ENCODE measurements around the gene NCAPG2. TPM values are rescaled to one million over a fixed set of nuclear protein-coding genes. Genes with fewer than 3 reads are reported as not detected.

Gene NCAPG2
- total RNA-seq, 4 donors from 2014 or later, result 3.4 to 9.0 (median 4.3) TPM

DNA sequence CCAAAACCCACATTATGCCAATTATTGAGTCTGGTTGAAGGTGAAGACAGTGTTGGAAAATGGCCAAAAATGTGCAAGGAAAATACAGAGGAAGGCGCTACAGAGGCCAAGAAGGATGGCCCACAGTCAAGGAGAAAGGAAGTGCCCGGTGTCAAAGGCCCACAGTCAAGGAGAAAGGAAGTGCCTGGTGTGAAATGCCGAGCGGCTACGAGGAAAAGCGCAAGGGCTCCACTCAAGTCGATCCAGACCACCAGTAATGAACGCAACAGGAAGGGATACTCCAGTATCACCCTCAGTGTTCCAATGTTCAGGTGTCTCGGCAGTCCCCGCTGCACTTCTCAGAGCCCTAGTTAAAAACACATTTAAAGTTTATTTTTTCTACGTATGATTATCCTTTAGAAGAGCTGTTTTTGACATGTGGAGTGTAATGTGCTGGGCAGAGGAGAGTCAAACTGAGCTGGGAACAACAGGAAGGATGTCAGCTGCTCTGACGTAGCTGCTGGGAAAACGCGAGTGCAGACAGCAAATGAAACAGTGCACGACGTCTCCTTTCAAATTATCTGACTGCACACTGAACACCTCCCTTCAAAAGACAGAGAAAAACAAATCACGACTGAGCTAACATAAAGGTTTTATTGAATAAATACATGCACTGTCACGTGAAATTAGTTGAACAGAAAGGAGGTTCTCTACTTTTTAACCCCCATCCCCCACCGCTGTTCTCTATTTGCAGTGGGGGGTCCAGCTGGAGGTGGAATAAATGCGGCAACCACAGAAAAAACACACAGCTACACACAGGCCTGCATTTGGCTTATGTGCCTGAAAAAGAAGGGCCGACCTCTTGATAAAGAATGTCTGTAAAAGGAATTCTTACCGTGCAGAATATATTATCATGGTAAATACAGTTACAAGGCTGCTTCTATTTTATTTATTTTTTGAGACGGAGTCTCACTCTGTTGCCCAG, 26.1 kb upstream of the NCAPG2 start:
- no peak for TF ChIP-seq EP300 (IDR thresholded peaks at IDR 0.05; ENCODE audit: low read depth)
- TF ChIP-seq POLR2A (IDR thresholded peaks at IDR 0.05), result no peak
- TF ChIP-seq POLR2AphosphoS5 (IDR thresholded peaks at IDR 0.05), result no peak
- TF ChIP-seq, protein P1, sequence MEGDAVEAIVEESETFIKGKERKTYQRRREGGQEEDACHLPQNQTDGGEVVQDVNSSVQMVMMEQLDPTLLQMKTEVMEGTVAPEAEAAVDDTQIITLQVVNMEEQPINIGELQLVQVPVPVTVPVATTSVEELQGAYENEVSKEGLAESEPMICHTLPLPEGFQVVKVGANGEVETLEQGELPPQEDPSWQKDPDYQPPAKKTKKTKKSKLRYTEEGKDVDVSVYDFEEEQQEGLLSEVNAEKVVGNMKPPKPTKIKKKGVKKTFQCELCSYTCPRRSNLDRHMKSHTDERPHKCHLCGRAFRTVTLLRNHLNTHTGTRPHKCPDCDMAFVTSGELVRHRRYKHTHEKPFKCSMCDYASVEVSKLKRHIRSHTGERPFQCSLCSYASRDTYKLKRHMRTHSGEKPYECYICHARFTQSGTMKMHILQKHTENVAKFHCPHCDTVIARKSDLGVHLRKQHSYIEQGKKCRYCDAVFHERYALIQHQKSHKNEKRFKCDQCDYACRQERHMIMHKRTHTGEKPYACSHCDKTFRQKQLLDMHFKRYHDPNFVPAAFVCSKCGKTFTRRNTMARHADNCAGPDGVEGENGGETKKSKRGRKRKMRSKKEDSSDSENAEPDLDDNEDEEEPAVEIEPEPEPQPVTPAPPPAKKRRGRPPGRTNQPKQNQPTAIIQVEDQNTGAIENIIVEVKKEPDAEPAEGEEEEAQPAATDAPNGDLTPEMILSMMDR (IDR thresholded peaks at IDR 0.05), result no peak
- no peaks in the 10 kb centered on the region for H3K9me3 ChIP-seq
- no peaks in the 10 kb centered on the region for H3K4me1 ChIP-seq
- no peak overlapping the region for H3K27ac ChIP-seq
- H3K4me3 ChIP-seq, result no peak overlapping the region
- WGBS, 2 donors (ENCODE audit: low coverage in 1 of 2), result 76 to 79% methylated on average over 15 to 23 of the region's 23 CpGs
- no peak for DNase-seq
- peaks cover 0 to 19% (median 3%) of the 10 kb centered on the region in 4 donors for H3K36me3 ChIP-seq
- in situ Hi-C loops (cut with MboI; ENCODE audit: low pct_ligation_motif_present in 1 of 4, low pct_unique_long_range_greater_than_20kb in 1 of 4, low sequenced_read_pairs in 3 of 4), result no loop called here
- intact Hi-C loops (cut with DNase I; ENCODE audit: low total_unique reads), result no loop called here
- no peaks in the 10 kb centered on the region for H3K27me3 ChIP-seq

DNA sequence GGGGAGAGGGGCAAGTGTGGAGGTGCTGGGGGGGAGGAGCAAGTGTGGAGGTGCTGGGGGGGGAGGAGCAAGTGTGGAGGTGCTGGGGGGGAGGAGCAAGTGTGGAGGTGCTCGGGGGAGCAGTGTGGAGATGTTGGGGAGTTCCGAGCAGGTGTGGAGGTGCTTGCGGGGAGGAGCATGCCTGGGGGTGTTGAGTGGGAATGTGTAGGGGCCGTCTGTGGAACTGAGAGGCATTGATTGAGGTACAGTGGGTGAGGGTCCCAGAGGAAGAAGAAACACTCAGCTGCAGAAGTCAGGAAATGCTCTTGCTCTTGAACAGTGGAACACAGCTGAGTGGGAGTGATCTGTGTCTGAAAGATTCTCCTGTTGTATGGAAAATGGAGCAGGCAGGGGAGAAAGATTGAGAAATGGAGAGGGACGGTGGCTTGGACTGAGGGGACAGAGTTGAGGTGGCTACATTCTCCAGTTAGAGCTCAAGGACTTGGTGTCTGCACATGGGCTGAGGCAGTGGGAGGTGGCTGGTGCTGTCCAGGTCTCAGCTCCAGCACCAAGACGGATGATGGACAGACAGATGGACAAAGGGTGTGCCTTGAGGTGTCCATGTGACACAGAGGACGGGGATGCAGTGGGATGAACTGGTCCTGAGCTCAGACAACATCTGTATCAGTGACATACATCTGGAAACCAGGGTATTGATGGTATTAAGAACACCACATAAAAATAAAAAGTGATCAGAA, 25.2 kb upstream of the NCAPG2 start:
- no peaks in the 10 kb centered on the region for H3K27me3 ChIP-seq
- DNase-seq, result no peak
- no peak overlapping the region for H3K27ac ChIP-seq
- no peak overlapping the region for H3K4me3 ChIP-seq
- WGBS, 2 donors (ENCODE audit: low coverage in 1 of 2), result 87 to 91% methylated on average over 6 to 7 of the region's 7 CpGs
- H3K36me3 ChIP-seq, result peaks cover 0 to 15% (median 3%) of the 10 kb centered on the region in 4 donors
- H3K9me3 ChIP-seq, result no peaks in the 10 kb centered on the region
- H3K4me1 ChIP-seq, result no peaks in the 10 kb centered on the region
- no peak for TF ChIP-seq EP300 (IDR thresholded peaks at IDR 0.05; ENCODE audit: low read depth)
- TF ChIP-seq, protein P1 (IDR thresholded peaks at IDR 0.05), result no peak
- no peak for TF ChIP-seq POLR2AphosphoS5 (IDR thresholded peaks at IDR 0.05)
- no peak for TF ChIP-seq POLR2A (IDR thresholded peaks at IDR 0.05)
- intact Hi-C loops (cut with DNase I; ENCODE audit: low total_unique reads), result no loop called here
- in situ Hi-C loops (cut with MboI; ENCODE audit: low pct_ligation_motif_present in 1 of 4, low pct_unique_long_range_greater_than_20kb in 1 of 4, low sequenced_read_pairs in 3 of 4), result no loop called here

DNA sequence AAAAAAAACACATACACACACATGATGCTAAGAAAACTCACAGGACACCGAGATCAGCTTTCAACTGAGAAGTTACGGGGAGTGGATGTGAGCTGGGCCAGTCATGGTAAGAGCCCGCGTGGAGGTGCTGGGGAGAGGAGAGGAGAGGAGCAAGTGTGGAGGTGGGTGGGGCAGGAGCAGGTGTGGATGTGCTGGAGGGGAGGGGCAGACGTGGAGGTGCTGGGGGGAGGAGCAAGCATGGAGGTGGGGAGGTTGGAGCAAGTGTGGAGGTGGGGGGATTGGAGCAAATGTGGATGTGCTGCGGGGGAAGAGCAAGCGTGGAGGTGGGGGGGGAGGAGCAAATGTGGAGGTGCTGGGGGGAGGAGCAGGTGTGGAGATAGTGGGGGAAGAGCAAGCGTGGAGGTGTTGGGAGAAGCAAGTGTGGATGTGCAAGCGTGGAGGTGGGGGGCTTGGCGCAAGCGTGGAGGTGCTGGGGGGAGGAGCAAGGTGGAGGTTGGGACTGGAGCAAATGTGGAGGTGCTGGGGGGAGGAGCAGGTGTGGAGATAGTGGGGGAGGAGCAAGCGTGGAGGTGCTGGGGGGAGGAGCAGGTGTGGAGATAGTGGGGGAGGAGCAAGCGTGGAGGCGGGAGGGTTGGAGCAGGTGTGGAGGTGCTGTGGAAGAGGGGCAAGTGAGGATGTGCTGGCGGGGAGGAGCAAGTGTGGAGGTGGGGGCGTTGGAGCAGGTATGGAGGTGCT, 24.5 kb upstream of the NCAPG2 start:
- TF ChIP-seq EP300 (IDR thresholded peaks at IDR 0.05; ENCODE audit: low read depth) (no peak), POLR2A (IDR thresholded peaks at IDR 0.05) (no peak), POLR2AphosphoS5 (IDR thresholded peaks at IDR 0.05) (no peak)
- TF ChIP-seq, protein P1 (IDR thresholded peaks at IDR 0.05), result no peak
- Histone ChIP-seq H3K4me1 (no peaks in the 10 kb centered on the region), H3K36me3 (peaks cover 0 to 8% (median under 1%) of the 10 kb centered on the region in 4 donors), H3K27me3 (no peaks in the 10 kb centered on the region), H3K27ac (no peak overlapping the region), H3K4me3 (no peak overlapping the region), H3K9me3 (no peaks in the 10 kb centered on the region)
- 83 to 86% methylated on average over 6 to 16 of the region's 16 CpGs for WGBS, 2 donors (ENCODE audit: low coverage in 1 of 2)
- intact Hi-C loops (cut with DNase I; ENCODE audit: low total_unique reads) (no loop called here), in situ Hi-C loops (cut with MboI; ENCODE audit: low pct_ligation_motif_present in 1 of 4, low pct_unique_long_range_greater_than_20kb in 1 of 4, low sequenced_read_pairs in 3 of 4) (no loop called here)
- no peak for DNase-seq

All from transverse colon (tissue), 4 donors.